ENCODE data around the gene IL23A. TPM values are rescaled to one million over a fixed set of nuclear protein-coding genes. Genes with fewer than 3 reads are reported as not detected.

IL23A gene
- total RNA-seq, 1 experiment from 2014 or later: not detected

DNA sequence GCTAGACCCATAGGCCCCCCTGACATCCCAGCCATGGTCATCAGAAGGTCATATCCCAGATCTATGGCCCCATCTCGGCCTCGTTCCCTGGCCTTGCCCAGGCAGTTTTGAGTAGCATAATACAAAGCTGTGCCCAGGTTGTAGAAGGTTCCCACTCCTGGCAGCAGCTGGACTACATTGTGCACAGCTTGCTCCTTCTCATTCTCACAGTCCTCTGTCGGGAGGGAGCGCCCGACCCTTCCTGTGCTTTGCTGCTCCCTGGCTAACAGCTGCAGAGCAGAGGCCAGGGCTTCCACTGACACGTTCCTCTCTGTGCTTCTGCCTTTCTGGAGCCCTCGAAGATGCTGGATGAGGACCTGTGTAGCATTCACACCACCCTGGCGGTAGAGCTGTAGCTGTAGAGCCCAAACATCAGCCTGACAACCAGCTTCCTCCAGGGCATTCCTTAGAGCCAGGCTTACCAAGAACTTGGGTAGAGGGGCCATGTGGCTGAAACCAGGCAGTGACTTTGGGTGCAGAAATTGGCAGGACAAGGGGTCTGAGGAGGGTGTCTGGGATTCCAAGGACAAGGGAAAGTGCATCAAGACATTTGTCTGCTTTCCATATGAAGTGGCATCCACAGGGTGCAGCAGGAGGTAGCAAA, 22.9 kb downstream of the IL23A start:
- DNase-seq (ENCODE audit: low spot score): no peak

DNA sequence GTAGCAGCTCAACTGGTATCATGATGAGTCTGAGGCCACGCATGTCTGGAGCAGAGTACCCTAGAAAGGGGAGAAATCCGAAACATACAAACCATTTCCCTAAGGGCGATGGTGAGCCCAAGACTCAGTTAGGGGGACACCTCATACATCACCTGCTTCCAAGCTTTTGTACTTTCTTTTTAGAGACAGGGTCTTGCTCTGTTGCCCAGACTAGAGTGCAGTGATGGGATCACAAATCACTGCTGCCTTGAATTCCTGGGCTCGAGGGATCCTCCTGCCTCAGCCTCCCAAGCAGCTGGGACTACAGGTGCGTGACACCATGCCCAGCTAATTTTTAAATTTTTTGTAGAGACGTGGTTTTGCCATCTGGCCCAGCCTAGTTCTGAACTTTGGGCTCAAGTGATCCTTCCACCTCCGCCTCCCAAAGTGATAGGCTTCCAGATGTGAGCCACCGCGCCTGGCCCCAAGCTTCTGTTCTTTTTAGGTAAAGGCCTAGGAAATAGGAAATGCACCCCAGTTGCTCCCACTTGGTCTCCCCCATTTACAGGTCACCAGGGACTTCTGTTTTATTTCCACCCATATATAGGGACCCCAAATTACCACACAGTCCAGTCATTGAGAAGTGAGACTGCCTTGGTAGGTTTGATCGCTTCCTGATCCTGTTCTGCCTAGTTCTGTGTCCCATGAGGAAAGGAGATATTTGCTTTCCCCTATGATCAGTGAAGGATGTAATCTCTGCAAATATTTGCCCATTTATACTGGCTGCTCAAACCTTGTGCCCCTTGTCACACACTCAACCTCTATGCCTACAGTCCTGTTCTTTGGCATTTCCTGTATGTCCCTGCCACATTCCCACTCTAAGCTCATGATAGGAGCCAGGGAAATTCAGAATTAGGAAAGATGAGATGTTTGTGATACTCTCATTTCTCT, 23.7 kb downstream of the IL23A start, which contains the start of gene APOF:
TSS of gene APOF (minus strand) at position 728 of the 930 bp plus-strand sequence. CDS start at position 616, 112 bp downstream.
- no peak for DNase-seq (ENCODE audit: low spot score)

DNA sequence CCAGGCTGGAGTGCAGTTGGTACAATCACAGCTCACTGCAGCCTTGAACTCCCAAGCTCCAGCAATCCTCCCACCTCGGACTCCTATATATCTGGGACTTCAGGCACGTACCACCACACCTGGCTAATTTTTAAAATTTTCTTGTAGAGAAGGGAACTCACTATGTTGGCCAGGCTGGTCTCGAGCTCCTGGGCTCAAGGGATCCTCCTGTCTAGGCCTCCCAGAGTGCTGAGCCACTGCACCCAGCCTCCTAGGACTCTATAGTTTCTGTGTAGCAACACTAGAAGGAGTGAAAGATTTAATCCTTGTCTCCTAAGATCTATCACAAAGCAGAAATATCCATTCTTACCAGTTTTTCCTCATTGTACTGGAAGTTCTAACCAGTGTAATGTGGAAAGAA, 28.3 kb downstream of the IL23A start:
- no peak for DNase-seq (ENCODE audit: low spot score)

DNA sequence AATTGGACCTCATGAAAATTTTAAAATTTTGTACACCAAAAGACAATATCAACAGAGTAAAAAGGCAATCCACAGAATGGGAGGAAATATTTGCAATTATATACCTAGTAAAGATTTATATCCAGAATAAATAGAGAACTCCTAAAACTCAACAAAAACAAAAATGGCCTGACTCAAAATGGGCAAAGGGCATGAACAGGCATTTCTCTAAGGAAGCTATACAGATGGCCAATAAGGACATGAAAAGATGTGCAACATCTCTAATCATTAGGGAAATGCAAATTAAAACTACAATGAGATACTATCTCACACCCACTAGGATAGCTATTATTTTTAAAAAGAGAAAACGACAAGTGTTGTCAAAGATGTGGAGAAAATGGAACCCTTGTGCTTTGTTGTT, 34.8 kb downstream of the IL23A start:
- DNase-seq (ENCODE audit: low spot score): no peak

DNA sequence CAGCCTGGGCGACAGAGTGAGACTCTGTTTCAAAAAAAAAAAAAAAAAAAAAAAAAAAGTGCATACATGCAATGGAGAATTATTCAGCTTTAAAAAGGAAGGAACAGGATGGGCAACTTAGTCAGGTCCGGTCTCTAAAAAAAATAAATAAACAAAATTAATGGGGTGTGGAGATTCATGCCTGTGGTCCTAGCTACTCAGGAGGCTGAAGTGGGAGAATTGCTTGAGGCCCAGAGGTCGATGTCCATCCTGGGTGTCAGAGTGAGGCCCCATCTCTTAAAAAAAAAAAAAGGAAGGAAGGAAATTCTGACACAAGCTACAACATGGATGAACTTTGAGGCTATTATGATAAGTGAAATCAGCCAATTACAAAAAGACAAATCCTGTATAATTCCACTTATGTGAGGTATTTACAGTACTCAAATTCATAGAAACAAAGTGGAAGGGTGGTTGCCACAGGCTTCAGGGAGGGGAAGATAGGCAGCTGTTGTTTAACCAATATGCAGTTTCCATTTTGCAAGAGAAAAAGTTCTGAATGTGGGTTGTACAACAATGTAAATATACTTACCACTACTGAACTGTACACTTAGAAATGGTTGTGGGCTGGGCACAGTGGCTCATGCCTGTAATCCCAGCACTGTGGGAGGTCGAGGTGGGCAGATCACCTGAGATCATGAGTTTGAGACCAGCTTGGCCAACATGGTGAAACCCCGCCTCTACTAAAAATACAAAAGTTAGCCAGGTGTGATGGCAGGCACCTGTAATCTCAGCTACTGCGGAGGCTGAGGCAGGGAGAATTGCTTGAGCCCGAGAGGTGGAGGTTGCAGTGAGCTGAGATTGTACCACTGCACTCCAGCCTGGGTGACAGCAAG, 36.3 kb downstream of the IL23A start:
- peak; percentile 19 for DNase-seq (ENCODE audit: low spot score)

DNA sequence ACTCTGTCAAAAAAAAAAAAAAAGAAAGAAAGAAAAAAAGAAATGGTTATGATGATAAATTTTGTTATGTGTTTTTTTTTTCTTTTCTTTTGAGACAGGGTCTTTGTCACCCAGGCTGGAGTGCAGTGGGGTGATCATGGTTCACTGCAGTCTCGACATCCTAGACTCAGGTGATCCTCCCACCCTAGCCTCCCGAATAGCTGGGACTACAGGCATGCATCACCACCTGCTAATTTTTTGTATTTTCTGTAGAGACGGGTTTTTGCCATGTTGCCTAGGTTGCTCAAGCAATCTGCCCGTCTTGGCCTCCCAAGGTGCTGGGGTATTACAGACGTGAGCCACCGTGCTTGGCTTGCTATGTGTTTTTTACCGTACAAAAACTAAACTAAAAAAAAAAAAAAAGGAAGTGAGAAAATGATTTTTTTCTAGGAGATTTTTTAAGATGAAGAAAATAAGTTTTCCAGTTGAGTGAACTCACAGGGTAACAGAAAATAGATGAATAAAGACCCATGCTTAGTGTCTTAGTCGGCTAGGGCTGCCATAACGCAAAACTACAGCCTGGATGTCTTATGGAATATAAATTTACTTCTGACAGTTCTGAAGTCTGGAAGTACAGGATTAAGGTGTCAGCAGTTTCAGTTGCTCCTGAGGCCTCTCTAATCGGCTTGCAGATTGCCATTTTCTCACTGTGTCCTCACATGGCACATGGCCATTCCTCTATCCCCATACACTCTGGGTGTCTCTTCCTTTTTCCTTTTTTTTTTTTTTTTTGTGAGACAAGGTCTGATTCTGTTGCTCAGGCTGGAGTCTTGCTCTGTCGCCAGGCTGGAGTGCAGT, 37.1 kb downstream of the IL23A start:
- no peak for DNase-seq (ENCODE audit: low spot score)

DNA sequence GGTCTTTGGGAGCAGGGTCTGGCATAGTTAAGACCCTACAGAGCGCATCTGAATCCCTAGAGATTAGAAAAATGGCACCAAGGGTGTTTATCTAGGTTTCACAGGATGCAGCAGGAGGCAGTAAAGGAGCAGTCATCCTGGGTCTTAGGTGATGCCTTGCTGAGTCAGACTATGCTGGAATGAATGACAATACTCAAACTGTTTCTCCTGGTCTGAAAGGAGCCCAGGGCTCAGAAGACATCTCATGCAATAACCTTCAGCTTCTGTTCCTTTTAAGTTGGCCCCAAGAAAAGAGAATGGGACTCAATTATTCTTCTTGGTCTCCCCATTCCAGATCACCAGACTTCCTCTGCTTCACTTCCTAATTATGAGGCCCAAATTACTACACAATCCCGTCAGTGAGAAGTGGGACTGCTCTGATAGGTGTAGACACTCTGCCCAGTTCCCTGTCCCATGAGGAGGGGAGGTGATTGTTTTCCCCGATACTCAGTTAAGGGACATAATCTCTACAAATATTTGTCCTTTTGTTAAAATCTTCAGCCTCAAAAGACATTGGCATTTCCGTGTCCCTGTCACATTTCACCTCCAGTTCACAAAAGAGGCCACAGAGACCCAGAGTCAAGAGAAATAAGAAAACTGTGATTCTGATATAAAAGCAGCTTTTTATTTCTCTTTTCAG, 38.8 kb downstream of the IL23A start:
- DNase-seq (ENCODE audit: low spot score): no peak

DNA sequence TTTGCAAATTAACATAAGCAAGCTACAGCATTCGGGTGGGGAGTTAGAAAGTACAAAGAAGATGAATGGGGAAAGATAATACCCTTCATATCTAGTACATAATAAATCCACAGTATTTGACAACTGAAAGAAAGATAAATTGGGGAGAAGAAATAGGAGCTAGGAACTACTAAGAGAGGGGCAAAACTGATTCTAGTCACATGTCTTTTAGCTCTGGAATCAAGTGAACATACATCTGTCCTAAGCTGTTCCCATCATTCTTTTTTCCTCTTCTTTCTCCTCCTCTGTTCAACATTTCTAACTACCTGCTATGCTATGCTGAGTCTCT, 39.3 kb downstream of the IL23A start:
- DNase-seq (ENCODE audit: low spot score): no peak

DNA sequence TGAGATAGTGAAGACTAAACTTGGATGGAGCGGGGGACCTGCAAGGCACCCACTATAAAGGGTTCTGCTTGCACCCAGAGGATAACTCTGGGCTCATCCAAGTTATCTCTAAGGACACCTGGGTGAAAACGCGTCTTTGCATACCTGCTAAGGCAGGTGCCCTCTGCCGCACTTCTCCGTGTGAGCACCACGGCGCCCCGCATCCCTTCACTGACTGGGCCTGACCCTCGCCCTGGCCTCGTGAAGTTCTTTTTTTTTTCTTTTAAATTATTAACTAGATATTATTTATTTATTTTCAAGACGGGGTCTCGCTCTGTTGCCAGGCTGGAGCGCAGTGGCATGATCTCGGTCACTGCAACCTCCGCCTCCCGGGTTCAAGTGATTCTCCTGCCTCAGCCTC, 43.9 kb downstream of the IL23A start:
- no peak for DNase-seq (ENCODE audit: low spot score)

DNA sequence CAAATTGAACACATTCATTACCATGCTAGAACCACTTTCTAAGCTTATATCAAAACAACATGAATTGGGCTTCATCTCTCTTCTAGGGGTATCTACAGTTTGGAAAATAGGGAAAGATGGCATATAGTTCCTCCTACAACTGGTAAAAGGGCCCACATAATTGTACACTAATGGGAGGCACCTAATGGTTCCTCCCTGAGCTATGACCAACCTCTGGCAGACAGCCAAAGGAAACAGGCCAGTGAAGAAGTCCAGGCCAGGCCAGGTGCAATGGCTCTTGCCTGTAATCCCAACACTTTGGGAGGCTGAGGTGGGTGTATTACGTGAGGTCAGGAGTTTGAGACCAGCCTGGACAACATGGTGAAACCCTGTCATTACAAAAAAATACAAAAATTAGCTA, 47.2 kb downstream of the IL23A start:
- no peak for DNase-seq (ENCODE audit: low spot score)

DNA sequence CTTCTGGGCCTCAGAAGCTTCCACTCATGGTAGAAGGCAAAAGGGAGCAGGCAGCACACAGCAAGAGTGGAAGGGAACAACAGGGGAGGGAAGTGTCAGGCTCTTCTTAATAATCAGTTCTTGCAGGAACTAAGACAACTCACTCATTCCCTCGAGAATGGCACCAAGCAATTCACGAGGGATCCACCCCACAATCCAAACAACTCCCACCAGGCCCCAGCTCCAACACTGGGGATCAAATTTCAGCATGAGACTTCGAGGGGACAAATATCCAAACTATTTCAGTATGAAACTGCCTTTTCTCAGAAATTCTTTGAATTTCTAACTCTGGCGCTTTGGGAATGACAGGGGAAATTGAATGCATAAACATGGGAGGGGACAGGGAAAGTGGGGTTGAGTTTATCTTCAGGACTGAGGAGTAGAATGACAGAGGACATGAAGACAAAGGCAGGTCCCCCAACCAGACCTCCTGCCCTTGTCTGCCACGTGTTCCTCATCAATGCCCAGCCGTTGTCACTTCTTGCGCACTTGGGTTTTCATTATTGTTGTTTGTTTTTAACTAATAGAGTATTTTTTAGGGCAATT, 48.6 kb downstream of the IL23A start:
- DNase-seq (ENCODE audit: low spot score): no peak

DNA sequence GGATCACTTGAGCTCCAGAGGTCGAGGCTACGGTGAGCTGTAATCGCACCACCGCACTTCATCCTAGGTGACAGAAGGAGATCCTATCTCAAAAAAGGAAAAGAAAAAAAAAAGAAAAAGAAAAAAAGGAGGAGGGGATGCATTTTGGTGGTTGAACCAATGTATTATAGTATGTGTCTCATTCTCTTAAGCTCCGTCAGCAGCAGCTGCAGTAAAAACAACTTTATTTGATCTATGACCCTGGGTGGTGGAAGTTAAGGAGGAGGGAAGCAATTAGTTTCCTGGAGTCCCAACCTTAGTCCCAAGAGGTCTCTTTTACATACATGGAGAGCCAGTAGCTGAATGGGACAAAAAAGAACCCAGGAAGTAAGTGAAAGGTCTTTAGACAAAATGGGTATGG, 50.7 kb downstream of the IL23A start:
- DNase-seq (ENCODE audit: low spot score): no peak

Other genes with a start within 250 kb of the IL23A start
- 203 and 227 TPM in 2 replicates for gene PA2G4, start 234.3 kb upstream of the IL23A start, total RNA-seq (2014; rRNA removed; shearing (Covaris generic))
- gene RPL41, start 222.3 kb upstream of the IL23A start, total RNA-seq (2014; rRNA removed; shearing (Covaris generic)): 3,847 and 4,326 TPM in 2 replicates
- 1.9 and 2.4 TPM in 2 replicates for gene ZC3H10, start 220.6 kb upstream of the IL23A start, total RNA-seq (2014; rRNA removed; shearing (Covaris generic))
- gene ESYT1, start 210.6 kb upstream of the IL23A start, total RNA-seq (2014; rRNA removed; shearing (Covaris generic)): 62.9 and 80.8 TPM in 2 replicates
- gene MYL6B, start 186.3 kb upstream of the IL23A start, total RNA-seq (2014; rRNA removed; shearing (Covaris generic)): 88.0 and 129 TPM in 2 replicates
- gene MYL6, start 180.5 kb upstream of the IL23A start, total RNA-seq (2014; rRNA removed; shearing (Covaris generic)): 2,426 and 2,616 TPM in 2 replicates
- gene SMARCC2, start 149.4 kb upstream of the IL23A start, total RNA-seq (2014; rRNA removed; shearing (Covaris generic)): 19.6 and 22.9 TPM in 2 replicates
- gene RNF41, start 117.0 kb upstream of the IL23A start, total RNA-seq (2014; rRNA removed; shearing (Covaris generic)): 55.1 and 62.8 TPM in 2 replicates
- gene NABP2, start 114.5 kb upstream of the IL23A start, total RNA-seq (2014; rRNA removed; shearing (Covaris generic)): 65.8 and 87.5 TPM in 2 replicates
- not detected in 2 replicates for gene SLC39A5, start 108.8 kb upstream of the IL23A start, total RNA-seq (2014; rRNA removed; shearing (Covaris generic))
- gene ANKRD52, start 80.5 kb upstream of the IL23A start, total RNA-seq (2014; rRNA removed; shearing (Covaris generic)): 13.4 and 15.4 TPM in 2 replicates
- 4.5 and 8.1 TPM in 2 replicates for gene COQ10A, start 71.9 kb upstream of the IL23A start, total RNA-seq (2014; rRNA removed; shearing (Covaris generic))
- 122 and 155 TPM in 2 replicates for gene CS, start 38.6 kb upstream of the IL23A start, total RNA-seq (2014; rRNA removed; shearing (Covaris generic))
- 142 and 167 TPM in 2 replicates for gene CNPY2, start 22.9 kb upstream of the IL23A start, total RNA-seq (2014; rRNA removed; shearing (Covaris generic))
- 11.8 and 16.4 TPM in 2 replicates for gene PAN2, start 4.9 kb upstream of the IL23A start, total RNA-seq (2014; rRNA removed; shearing (Covaris generic))
- gene STAT2, start 21.2 kb downstream of the IL23A start, total RNA-seq (2014; rRNA removed; shearing (Covaris generic)): 125 and 159 TPM in 2 replicates
- gene APOF, start 24.0 kb downstream of the IL23A start, total RNA-seq (2014; rRNA removed; shearing (Covaris generic)): not detected in 2 replicates
- 9.8 and 12.7 TPM in 2 replicates for gene TIMELESS, start 110.5 kb downstream of the IL23A start, total RNA-seq (2014; rRNA removed; shearing (Covaris generic))
- 0.17 TPM in 1 of 2 replicates, not detected in the other for gene MIP, start 115.8 kb downstream of the IL23A start, total RNA-seq (2014; rRNA removed; shearing (Covaris generic))
- 1.6 and 1.8 TPM in 2 replicates for gene SPRYD4, start 129.7 kb downstream of the IL23A start, total RNA-seq (2014; rRNA removed; shearing (Covaris generic))
- gene GLS2, start 149.3 kb downstream of the IL23A start, total RNA-seq (2014; rRNA removed; shearing (Covaris generic)): not detected in 2 replicates
- 6.8 and 11.6 TPM in 2 replicates for gene RBMS2, start 182.9 kb downstream of the IL23A start, total RNA-seq (2014; rRNA removed; shearing (Covaris generic))